Stimulated activated CD8-positive, alpha-beta memory T cell treated with anti-CD3 and anti-CD28 coated beads, Interleukin-4, amount 100 ng/mL, for 48 hours (primary cell): ENCODE measurements around the gene OR2T5.
"Not testable (repeated sequence)": the region's sequence is repeated elsewhere in the genome, so short reads cannot be mapped to it uniquely, and the experiment has no call there.

Experiments
- DNase-seq: peaks from one replicate; pipeline ENCODE4 v3.0.0-alpha.2; 2020

Gene OR2T5

GRCh38 chr1:248510217-248510616 is 21.8 kb downstream of the OR2T5 start:
- not testable (repeated sequence) for DNase-seq

GRCh38 chr1:248521856-248522255 is 33.5 kb downstream of the OR2T5 start:
- DNase-seq, result no peak

GRCh38 chr1:248537449-248537848 is 49.1 kb downstream of the OR2T5 start:
- DNase-seq, result not testable (repeated sequence)
